ENCODE data around the gene AIFM2. TPM values are rescaled to one million over a fixed set of nuclear protein-coding genes. Genes with fewer than 3 reads are reported as not detected.
"Not testable (repeated sequence)": the region's sequence is repeated elsewhere in the genome, so short reads cannot be mapped to it uniquely, and the experiment has no call there.

Gene AIFM2
- total RNA-seq, 3 donors from 2014 or later = 21.0 to 23.0 (median 22.7) TPM

DNA sequence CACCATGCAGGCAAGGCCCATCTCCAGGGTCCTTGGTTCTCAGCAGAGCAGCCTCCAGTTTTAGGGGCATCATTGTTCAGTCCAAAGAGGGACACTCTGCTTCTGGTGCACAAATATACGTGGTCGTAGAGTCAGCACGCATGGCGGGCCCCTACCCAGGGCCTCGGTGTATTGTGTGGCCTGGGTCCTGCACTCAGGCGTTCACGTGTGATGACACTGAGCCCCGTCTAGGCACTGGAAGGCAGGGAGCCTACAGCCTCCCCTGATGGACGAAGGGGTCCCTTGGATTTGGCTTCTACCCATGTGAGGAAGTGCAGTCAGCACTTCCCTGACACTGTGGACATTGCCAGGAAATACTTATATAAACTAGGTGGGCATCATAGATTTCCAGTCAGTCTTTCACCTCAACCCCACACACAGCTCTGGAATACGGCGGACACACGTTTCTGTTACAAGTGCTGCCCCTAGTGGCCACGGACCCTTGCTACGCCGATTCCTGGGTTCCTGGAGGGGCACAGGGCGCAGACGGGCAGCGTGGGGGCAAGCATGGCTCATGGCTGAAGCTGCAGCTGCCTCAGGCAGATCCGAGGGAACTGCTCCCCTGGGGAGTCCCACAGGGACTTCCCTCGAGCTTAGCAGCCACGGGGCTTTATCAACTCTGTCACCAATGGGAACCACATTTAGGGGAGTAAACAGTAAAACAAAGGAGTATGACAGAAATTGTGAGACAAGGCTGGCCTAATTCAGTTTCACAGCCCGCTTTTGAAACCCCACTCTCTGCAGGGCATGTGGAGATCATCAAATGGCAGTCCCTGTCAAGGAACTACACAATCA lies 25.4 kb downstream of the AIFM2 start:
- Histone ChIP-seq H3K4me3 (no peak overlapping the region), H3K9me3 (no peaks in the 10 kb centered on the region), H3K4me1 (ENCODE audit: low read depth) (no peaks in the 10 kb centered on the region), H3K36me3 (ENCODE audit: low read depth) (no peaks in the 10 kb centered on the region)
- ATAC-seq (no peak), DNase-seq (no peak)
- intact Hi-C loops (cut with DNase I, micrococcal nuclease) = no loop called here
- TF ChIP-seq, protein P1, sequence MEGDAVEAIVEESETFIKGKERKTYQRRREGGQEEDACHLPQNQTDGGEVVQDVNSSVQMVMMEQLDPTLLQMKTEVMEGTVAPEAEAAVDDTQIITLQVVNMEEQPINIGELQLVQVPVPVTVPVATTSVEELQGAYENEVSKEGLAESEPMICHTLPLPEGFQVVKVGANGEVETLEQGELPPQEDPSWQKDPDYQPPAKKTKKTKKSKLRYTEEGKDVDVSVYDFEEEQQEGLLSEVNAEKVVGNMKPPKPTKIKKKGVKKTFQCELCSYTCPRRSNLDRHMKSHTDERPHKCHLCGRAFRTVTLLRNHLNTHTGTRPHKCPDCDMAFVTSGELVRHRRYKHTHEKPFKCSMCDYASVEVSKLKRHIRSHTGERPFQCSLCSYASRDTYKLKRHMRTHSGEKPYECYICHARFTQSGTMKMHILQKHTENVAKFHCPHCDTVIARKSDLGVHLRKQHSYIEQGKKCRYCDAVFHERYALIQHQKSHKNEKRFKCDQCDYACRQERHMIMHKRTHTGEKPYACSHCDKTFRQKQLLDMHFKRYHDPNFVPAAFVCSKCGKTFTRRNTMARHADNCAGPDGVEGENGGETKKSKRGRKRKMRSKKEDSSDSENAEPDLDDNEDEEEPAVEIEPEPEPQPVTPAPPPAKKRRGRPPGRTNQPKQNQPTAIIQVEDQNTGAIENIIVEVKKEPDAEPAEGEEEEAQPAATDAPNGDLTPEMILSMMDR (IDR thresholded peaks at IDR 0.05) = no peak

DNA sequence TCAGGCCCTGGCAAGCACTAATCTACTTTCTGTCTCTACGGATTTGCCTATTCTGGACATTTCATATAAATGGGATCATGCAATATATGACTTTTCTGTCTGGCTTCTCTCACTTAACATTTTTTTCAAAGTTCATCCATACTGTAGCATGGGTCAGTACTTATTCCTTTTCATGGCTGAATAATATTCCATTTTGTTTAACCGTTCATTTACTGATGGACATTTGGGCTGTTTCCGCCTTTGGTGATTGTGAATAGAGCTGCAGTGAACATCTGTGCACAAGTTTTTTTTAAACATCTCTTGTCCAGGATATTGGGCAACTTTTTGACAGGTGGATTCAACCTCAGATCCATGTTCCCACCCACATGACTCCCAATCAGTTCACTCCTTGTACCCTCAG lies 31.0 kb downstream of the AIFM2 start:
- TF ChIP-seq, protein P1 (IDR thresholded peaks at IDR 0.05) = no peak
- Histone ChIP-seq H3K4me1 (ENCODE audit: low read depth) (no peaks in the 10 kb centered on the region), H3K4me3 (no peak overlapping the region), H3K36me3 (ENCODE audit: low read depth) (no peaks in the 10 kb centered on the region), H3K9me3 (no peaks in the 10 kb centered on the region)
- intact Hi-C loops (cut with DNase I, micrococcal nuclease) = no loop called here
- ATAC-seq = no peak
- no peak for DNase-seq

DNA sequence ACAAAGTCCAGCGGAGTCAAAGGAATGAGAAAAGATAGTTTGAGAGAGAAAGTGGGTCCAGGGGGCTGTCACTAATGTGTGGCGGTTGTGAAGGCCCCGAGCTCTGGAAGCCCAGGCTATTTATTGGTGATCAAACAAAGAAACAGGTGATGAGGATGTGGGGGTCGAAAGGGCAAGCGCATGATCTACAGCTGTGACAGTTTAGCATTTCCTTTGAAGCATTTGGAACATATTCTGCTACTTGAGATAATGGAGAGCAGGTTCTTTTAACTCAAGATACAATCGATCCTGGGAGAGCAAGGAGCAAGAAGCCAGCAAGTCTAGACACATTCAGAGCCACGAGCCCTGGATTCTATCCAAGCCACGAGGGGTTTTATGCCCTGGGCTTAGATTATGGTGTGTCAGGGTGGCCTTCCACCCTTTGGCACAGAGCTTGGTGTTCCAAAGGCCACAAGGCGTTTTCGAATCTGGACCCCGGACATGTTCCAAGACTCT lies 31.5 kb downstream of the AIFM2 start:
- intact Hi-C loops (cut with DNase I, micrococcal nuclease); DNase-seq; H3K9me3 ChIP-seq; H3K36me3 ChIP-seq (ENCODE audit: low read depth); H3K4me1 ChIP-seq (ENCODE audit: low read depth); ATAC-seq; H3K4me3 ChIP-seq: not testable (repeated sequence)

DNA sequence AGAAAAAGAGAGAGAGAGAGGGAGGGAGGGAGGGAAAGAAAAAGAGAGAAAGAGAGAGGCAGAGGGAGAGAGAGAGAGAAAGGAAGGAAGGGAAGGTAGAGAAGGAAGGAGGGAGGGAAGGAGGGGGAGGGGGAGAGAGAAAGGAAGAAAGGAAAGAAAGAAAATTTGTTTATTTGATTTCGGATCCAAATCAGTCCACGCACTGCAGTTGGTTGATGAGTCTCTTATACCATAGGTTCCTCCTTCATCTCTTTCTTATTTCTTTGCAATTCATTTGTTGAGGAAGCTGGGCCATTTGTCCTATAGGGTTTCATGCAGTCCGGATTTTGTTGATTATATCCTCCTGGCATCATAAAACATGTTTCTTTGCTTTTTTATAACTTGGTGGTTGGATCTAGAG lies 34.4 kb downstream of the AIFM2 start:
- intact Hi-C loops (cut with DNase I, micrococcal nuclease) = no loop called here
- ATAC-seq = no peak
- DNase-seq = no peak
- Histone ChIP-seq H3K4me1 (ENCODE audit: low read depth) (no peaks in the 10 kb centered on the region), H3K9me3 (no peaks in the 10 kb centered on the region), H3K4me3 (no peak overlapping the region), H3K36me3 (ENCODE audit: low read depth) (no peaks in the 10 kb centered on the region)
- TF ChIP-seq, protein P1 (IDR thresholded peaks at IDR 0.05) = no peak

DNA sequence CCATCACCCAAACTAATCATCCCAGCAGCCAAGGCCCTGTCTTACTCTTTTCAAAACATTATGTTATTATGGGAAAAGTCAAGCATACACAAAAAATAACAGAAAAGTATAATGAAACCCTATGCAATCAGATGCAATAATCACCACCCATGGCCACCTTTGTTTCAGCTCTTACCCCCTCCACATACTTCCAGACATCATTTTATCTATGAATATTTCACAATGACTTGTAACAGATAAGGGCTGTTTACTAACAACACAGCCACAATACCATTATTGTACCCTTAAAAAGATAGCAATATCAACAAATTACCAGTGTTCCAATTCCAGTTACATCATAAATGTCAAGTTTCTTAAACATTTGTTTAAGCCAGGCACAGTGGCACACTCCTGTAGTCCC lies 35.2 kb downstream of the AIFM2 start:
- Histone ChIP-seq H3K4me1 (ENCODE audit: low read depth) (no peaks in the 10 kb centered on the region), H3K36me3 (ENCODE audit: low read depth) (no peaks in the 10 kb centered on the region), H3K9me3 (no peaks in the 10 kb centered on the region), H3K4me3 (no peak overlapping the region)
- intact Hi-C loops (cut with DNase I, micrococcal nuclease) = no loop called here
- ATAC-seq (no peak), DNase-seq (no peak)
- TF ChIP-seq, protein P1 (IDR thresholded peaks at IDR 0.05) = no peak

DNA sequence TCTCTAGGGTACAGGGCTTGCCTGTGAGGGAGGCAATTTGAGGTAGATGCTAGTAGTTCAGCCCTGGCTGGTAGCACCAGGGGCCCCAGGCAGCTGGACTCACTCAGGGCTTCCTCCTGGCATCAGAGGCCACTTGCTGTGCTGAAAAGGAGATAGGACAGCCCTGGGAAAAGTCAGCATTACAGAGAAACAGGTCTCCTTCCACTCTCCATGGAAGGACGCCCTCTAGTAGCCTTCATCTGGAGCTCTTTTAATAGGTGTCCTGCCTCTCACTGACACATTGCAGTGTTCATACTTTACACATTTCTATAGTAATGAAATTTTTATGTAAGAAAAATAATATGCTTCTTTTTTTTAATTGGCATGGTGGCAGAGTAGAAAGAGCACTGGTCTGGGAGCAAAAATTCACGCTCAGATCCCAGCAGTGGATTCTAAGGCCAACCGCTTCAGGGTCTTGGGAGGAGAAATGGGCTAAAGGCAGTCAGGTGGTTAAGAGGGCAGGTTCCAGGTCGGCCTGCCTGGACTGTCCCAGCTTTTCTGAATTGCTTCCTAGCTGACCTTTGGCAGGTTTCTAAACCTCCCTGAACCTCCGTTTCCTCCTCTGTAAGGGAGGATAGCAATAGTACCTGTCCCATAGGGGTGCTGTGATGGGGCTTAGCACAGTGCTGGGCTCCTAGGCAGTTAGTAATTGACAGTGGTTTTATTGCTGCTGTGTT lies 35.8 kb downstream of the AIFM2 start:
- TF ChIP-seq, protein P1 (IDR thresholded peaks at IDR 0.05) = no peak
- Histone ChIP-seq H3K9me3 (no peaks in the 10 kb centered on the region), H3K4me1 (ENCODE audit: low read depth) (no peaks in the 10 kb centered on the region), H3K4me3 (no peak overlapping the region), H3K36me3 (ENCODE audit: low read depth) (no peaks in the 10 kb centered on the region)
- intact Hi-C loops (cut with DNase I, micrococcal nuclease) = no loop called here
- ATAC-seq (no peak), DNase-seq (no peak)

Data from mucosa of descending colon (tissue), 3 donors.